GM19023 (cell line): ENCODE data around the gene APOL6.
"Not testable (repeated sequence)": the region's sequence is repeated elsewhere in the genome, so short reads cannot be mapped to it uniquely, and the experiment has no call there.

ENCODE experiments used
- ATAC-seq: cut with Tn5 transposase; IDR thresholded peaks from one replicate; pipeline ENCODE4 v1.9.1; 2021; ENCODE audit warnings: mild to moderate bottlenecking, moderate library complexity; ENCODE audit not compliant: unreplicated experiment

Gene APOL6

DNA sequence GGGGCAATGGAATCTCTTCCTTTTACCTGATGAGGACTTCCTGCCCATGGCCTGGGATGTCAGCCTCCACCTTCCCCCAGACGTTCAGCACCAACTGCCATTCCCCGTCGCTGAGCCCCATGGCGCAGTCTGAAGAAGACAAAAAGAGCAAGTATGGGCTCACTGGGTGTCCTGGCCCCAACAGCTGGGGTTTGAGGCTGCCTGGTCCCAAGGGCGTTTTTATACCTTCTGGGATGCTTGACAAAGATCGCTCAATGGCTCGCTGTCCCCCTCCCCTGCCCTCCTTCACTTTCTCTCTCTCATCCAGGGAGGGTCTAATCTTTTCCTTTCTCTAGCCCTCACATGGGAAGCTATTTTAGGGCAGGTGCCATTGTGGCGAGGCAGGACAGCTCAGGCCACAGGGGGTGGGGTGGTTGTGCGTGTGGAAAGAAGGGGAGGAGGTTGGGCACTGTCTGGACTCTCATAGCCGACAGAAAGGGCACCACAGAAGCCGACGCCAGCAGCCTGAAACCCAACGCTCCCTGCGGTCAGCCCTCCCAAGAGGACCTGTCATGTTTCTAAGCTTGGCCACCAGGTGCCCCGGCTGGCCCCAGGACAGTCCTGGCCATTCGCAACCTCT lies 31.0 kb upstream of the APOL6 start, which contains the start of gene MB:
MB (minus strand) TSS at position 193 of the 619 bp plus-strand sequence; CDS start at position 121, 72 bp downstream.
- no peak for ATAC-seq

GRCh38 chr22:35618427-35619223 lies 29.6 kb upstream of the APOL6 start:
- no peak for ATAC-seq

DNA sequence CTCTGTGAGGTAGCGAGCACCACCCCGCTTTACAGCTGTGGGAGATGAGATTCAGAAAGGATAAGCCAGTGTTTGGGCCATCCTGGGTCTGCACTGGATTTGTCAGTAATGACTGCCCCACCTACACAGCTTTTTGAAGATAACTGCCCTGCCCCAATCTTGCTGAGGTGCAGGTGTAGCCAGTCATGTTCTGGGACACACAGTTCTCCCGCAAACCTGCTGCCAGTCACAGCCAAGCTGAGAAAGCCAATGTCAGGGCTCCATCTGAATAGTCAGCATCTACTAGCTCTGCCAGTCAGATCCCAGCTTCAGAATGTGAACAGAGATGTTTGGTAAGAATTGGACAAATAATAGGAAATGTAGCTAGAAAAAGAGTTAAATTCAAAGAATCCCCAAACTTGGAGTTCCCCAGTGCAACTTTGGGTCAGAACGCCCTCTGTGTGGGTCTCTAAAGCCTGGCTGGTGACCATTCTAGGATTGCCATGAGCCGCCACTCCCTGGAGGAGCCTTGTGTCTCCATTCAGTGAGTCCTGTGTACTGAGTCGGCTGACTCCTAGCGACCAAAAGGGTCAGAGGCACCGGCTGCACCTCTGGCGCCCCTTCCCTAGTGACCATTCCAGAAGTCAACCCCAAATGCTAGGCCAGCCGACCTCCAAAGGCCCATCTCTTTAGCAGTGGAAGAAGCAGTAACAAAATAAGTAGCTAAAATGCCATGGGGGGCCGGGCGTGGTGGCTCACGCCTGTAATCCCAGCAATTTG lies 28.7 kb upstream of the APOL6 start:
- no peak for ATAC-seq

DNA sequence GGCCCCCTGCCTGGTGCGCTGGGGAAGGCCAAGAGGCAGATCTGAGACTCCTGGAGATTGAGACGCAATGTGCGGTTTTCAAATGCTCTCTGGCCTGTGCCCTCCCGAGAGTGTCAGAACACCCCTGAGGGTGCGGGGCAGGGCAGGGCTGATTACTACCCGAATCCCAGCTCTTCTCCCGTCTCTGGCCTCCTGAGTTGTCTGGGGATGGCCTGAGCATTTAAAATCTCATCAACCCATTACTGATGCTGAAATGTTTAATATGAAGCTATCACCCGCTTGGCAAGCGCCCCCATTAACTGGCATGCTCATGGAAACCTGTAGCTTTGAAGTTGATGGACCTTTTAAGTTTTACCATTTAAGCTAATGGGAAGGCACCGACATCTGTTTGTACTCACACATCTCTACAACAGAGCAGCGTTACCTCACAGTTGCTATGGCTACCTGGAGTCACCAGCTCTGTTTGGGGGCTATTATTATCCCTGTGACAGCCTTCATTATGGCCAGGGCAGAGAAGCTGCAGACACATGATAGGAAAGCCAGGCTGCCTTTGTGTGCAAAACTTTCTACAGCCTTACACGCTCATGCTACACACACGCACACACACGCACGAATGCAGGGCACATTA lies 27.5 kb upstream of the APOL6 start:
- no peak for ATAC-seq

DNA sequence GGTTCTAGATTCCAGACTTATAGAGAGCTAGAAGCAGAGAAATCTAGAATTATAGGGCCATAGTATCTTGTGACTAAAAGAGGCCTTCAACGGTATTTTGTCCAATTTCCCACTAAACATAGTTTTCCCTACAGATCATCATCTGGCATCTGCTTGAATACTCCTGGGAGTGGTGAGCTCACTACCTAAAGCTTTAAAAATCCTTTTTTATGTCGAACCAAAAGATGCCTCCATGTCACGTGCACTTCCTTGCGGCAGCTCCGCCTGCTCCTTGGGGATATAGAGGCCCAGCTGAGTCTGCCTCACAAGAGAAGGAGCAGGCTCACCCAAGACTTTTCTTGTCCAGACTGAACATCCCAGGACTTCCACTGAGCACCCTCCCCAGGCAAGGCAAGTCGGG lies 26.8 kb upstream of the APOL6 start:
- no peak for ATAC-seq

DNA sequence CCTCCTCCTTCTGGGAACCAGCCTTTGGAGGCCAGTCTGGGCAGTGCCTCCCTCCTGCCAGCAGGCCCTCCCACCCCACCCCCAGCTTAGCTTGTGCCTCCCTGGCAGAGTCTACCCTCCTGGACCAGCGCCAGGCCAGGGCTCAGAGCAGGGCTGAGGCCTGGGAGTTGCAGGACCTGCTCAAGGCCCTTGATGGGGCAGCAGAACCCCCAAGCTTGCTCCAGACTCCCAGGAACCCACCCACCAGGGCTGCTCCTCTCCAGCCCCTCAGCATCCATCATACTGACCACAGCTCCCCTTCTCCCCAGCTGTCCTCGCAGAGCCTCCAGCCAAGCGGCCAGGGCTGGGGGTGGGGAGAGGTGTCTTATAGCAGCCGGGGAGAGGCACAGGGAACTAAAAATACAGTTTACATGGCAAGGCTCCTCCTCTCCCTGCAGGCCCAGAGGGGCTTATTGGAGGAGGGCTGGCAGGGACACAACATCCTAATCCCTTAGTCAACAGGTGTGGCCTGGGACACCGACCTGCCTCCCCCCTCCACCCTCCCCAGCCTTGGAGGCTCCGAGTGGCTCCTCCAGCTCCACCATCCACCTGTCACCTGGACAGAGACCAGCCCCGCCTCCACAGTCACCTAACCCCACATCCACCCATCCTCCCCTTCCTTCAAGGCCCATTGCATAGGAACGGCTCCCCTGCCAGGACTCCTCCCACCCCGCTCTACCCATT lies 25.9 kb upstream of the APOL6 start:
- ATAC-seq = no peak

- not testable (repeated sequence) for ATAC-seq
These were observed 24.4 kb upstream of the APOL6 start for GRCh38 chr22:35623885-35624284.

GRCh38 chr22:35624547-35624946 lies 23.7 kb upstream of the APOL6 start:
- no peak for ATAC-seq

GRCh38 chr22:35625763-35626432 lies 22.3 kb upstream of the APOL6 start:
- ATAC-seq = no peak

DNA sequence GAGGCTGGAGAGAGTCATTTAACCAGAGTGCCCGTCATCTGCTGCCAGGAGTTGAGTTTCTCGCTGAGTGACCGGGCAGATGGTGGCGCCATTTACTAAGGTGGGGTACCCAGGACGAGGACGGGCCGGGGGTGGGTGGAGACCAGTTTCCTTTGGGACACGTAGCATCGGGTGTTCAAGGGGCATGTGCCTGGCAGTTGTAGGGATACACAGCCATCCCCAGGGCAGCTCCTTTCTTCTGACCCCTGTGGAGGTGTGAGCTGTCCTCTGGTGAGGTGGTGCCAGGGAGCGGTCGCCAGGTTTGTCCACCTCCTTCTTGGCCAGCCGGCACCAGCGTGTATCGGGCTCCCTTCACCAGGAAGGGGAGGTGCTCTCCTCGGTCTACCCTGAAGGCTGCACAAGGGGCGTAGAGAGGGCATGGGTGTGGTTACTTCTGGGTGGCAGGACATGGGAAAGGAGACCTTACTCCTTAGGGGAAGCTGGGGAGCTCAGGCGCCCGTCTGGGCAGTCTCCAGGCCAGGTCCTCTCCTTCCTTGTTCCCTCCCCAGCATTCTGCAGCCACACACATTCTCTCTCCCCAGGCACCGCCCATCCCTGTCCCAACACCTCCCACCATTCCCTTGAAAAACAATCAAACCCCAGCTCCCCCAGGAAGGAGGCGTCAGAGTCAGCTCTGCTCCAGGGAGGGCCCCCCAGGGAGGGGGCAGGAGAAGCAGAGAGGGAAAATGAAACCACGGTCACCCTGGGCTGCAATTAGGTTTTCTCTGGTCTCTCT lies 20.8 kb upstream of the APOL6 start:
- no peak for ATAC-seq

GRCh38 chr22:35628732-35629131 lies 19.5 kb upstream of the APOL6 start:
- no peak for ATAC-seq

- ATAC-seq = no peak
These were observed 18.6 kb upstream of the APOL6 start for GRCh38 chr22:35629406-35630216.

- no peak for ATAC-seq
These were observed 17.9 kb upstream of the APOL6 start for GRCh38 chr22:35630387-35630793.

GRCh38 chr22:35630891-35631290 lies 17.4 kb upstream of the APOL6 start:
- ATAC-seq = no peak

DNA sequence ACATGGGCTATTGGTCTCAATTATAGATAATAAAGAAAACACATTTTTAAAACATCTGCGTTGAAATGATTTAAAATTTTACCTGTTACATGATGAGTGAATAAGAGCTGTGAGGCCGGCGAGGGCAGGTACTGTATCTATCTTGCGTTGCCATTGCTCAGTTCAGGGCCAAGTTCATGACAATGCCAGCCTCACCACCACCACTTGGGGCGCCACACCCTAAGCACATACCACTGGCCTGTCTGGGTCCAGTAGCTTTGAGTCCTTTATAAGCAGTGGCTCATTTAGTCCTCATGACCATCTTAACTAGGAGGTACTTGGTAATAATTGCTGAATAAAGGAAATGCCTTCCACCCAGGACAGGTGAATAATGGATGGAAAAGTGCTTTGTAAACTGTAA lies 16.6 kb upstream of the APOL6 start:
- no peak for ATAC-seq

DNA sequence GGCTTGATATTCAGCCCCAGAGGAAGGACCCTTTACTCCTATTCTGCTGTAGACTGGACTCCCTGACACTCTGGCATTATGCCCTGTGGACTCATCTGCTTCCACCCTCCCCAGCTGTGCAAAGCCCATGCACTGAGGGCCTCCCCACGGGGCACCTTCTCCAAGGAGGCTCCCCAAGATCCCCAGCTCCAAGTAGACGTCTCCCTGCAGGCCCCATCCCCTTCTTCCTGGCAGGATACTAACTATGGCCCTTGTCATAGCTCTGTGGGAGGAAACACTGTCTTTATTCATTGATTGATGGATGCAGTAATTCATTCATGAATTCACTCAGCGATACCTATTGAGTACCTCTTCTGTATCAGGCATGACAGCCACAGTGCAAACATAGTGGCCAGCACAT lies 15.3 kb upstream of the APOL6 start:
- ATAC-seq = no peak

- ATAC-seq = no peak
These were observed 14.7 kb upstream of the APOL6 start for GRCh38 chr22:35633520-35633919.

- no peak for ATAC-seq
These were observed 14.2 kb upstream of the APOL6 start for GRCh38 chr22:35634015-35634414.
